Measurements from ENCODE around the gene INHA.

The INHA gene

DNA sequence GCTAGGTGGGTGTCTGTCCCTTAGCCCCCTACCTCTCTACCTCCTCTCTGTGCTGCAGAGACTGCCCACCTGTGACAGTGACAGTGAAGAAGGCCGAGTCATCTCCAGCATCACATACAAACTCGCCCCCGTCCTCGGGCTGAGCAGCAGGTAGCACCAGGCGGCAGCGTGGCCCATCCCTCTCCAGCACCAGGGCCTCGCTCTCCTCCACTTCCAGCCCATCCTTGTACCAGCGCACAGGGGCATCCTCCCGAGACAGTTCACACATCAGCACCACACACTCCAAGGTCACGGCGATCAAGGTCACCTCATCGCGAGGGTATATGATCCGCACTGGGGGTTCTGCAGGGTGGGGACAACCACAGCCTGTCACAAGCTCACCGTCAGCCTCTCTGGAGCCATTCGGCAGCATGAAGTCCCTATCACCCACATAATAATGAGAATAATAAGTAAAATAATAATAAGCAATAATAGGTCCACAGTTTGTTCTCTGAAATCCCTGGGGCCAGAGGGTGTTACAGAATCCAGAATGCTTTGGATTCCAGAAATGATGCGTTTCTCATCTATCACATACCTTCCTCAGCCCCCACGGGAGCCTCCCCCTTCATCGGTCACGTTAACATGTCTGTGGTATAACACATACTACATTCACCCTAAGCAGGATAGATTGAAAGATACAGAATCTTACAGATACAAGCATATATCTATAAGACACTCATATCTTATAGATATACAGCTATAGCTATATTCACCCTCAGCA is 12.8 kb upstream of the INHA start:
- H3K4me3 Mint-ChIP-seq, result no peak overlapping the region
- DNase-seq (ENCODE audit: low spot score), result no peak
- no peaks in the 10 kb centered on the region for H3K27me3 Mint-ChIP-seq (ENCODE audit: low read depth)

DNA sequence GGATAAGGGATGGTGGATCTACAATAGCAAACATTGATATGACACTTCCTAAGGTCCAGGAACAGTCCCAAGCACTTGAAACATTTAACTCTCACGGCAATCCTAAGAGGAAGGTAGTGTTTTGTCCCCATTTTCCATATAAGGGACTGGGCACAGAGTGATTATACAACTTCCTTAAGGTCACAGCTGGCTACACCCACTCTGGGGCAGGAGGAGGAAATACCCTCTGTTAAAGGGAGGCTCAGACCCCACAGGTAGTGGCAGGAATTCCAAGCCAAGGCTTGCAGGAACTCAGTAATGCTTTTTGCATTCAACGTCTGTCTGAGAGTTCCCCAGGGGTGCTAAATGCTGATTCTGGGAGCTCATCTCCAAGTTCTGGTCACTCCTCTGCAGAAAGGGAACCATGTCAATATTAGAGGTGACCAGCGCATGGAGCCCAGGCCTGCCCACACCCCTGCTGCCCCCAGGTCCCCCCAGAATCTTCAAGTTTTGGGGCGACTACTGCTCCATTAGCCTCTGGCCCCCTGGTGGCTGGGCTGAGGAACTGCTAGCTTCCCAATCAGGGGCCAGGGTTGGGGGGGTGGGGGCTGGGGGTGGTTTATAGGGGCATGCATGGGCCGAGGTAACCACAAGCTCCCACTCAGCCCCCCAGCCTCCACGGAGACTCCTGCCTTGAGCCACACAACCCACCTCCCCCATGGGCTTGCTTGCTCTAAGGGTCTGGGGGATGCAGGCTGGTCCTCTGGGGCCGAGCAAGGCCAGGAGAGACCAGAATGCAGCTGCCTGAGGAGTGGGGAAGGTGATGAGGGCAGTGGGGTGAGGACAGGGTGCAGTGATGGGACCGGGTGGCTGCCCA is 11.8 kb upstream of the INHA start:
- H3K27ac Mint-ChIP-seq, result no peak overlapping the region
- H3K27me3 Mint-ChIP-seq (ENCODE audit: low read depth), result no peaks in the 10 kb centered on the region
- no peaks in the 10 kb centered on the region for H3K9me3 Mint-ChIP-seq
- H3K36me3 Mint-ChIP-seq (ENCODE audit: low read depth), result no peaks in the 10 kb centered on the region
- no peak for DNase-seq (ENCODE audit: low spot score)
- H3K4me3 Mint-ChIP-seq, result no peak overlapping the region
- no peaks in the 10 kb centered on the region for H3K4me1 Mint-ChIP-seq (ENCODE audit: low read depth)

More for the DNA sequence above, 12.8 kb upstream of the INHA start:
- Mint-ChIP-seq H3K4me1 (ENCODE audit: low read depth) (no peaks in the 10 kb centered on the region), H3K27ac (no peak overlapping the region), H3K36me3 (ENCODE audit: low read depth) (no peaks in the 10 kb centered on the region), H3K9me3 (no peaks in the 10 kb centered on the region)

DNA sequence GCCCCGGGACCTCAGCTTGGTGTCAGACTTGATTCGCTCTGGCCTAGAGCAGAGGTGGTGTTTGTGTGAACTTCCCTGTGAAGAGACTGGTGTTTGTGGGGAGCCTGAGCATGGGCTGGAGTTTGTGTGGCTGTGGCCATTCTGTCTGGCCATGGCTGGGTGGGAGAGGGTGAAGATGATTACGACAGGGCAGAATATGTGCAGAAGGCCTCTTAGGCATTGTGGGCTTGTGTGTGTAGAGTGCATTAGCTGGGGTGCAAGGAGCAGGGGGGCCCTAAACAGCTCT is 11.3 kb upstream of the INHA start:
- Mint-ChIP-seq H3K9me3 (no peaks in the 10 kb centered on the region), H3K27ac (no peak overlapping the region), H3K36me3 (ENCODE audit: low read depth) (no peaks in the 10 kb centered on the region), H3K4me3 (no peak overlapping the region), H3K4me1 (ENCODE audit: low read depth) (no peaks in the 10 kb centered on the region), H3K27me3 (ENCODE audit: low read depth) (no peaks in the 10 kb centered on the region)
- no peak for DNase-seq (ENCODE audit: low spot score)

DNA sequence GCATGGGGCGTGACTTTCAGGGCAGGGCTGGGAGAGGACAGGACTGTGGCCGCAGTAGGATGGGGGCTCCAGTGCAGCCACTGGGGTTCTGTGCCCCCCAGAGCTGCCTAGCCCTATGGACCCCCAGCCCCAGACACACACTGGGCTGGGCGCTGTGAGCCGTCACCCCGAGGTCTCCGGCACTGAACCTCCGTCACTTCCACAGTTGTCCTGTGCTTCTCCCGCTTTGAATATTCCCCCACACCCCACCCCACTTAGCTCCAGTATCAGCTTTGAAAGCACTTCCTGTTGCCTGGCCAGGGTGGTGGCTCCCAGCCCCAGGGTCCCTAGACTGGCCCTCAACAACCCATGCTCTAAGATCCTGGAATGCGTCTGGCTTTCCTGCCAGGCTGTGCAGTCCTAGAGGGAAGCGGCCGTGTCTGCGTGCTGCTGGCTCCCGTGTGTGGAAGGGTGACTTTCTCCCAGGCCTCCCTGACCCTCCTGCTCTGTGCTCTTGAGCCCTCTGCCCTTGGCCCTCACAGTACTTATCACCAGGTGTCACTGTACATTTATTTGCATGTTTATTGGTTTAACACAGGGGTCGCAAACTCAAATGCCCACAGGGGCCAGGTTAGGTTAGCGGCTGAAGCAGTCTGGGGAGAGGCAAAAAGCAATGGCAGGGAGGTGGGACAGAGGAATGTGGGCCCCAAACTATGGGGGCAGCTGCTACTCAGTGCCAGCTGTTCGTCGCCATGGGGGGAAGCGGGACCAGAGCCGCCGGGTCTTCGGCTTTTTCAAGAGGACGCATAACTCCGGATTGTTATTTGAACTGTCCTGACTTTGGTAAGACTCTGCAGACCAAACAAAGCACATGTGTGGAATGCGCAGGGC is 10.7 kb upstream of the INHA start:
- no peak for DNase-seq (ENCODE audit: low spot score)
- no peaks in the 10 kb centered on the region for H3K4me1 Mint-ChIP-seq (ENCODE audit: low read depth)
- H3K27ac Mint-ChIP-seq, result no peak overlapping the region
- H3K27me3 Mint-ChIP-seq (ENCODE audit: low read depth), result no peaks in the 10 kb centered on the region
- no peaks in the 10 kb centered on the region for H3K9me3 Mint-ChIP-seq
- no peaks in the 10 kb centered on the region for H3K36me3 Mint-ChIP-seq (ENCODE audit: low read depth)
- H3K4me3 Mint-ChIP-seq, result no peak overlapping the region

DNA sequence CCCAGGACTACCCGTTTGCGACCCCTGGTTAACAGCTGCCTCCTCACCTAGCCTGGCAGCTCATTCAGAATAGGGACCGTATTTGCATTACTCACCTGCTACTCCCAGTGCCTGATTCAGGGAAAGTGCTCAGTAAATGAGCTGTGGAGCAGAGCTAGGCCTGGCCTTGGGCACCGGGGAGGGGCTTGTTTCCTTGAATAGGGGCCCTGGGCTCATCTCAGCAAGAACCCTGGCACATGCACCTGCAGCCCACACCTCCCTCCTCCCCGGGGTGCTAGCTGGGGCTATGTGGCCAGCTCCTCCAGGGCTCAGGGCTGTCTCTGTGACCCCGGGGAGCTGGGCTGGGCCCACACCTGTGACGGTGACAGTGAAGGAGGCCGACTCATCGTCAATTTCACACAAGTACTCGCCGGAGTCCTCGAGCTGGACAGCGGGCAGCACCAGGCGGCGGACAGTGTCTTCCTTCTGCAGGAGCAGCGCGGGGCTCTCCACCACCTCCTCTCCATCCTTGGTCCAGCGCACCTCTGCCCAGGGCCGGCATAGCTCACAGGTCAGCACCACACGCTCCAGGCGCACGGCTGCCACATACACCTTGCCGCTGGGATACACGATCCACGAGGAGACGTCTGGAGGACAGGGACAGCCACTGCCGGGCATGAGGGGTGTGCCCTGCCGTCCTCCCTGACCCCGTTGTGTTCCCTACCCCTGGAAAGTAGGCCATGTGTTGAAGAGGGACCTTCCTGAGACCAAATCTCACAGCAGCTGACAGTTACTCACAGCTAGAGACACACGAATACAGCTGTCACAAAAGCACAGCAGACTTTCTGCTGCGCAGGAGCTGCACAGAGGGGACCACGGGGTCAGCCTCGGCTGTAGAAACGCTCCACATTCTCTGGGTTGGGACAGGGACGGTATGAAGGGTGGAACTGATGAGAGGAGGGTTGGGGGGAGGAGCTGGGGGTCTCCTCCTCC is 9.8 kb upstream of the INHA start:
- Mint-ChIP-seq H3K27me3 (ENCODE audit: low read depth) (no peaks in the 10 kb centered on the region), H3K4me1 (ENCODE audit: low read depth) (no peaks in the 10 kb centered on the region)

DNA sequence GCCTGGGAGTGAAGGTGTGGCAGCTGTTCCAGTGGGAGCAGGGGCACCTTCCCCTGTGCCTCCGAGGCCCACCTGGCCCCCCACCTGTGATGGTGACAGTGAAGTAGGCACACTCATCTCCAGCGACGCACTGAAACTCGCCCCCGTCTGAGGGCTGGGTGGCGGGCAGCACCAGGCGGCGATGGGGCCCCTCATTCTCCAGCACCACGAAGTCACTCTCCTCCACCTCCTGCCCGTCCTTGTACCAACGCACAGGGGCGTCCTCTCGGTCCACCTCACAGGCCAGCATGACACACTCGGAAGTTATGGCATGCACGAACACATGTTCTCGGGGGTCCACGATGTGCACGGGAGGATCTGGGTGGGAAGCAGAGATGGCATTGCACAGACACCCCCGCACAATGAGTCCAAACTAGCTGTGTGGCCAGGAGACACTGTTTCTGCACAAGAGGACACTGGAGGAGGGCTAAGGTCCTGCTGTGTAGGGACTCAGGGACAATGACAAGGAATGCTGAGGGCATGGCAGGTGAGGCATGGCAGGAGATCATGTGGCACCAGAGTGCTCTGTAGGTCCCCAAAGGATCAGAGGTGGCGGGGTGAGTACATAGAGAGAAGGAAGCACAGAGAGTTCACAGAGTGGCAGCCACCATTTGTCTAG is 8.7 kb upstream of the INHA start:
- Mint-ChIP-seq H3K27me3 (ENCODE audit: low read depth) (no peaks in the 10 kb centered on the region), H3K27ac (no peak overlapping the region), H3K36me3 (ENCODE audit: low read depth) (no peaks in the 10 kb centered on the region), H3K4me1 (ENCODE audit: low read depth) (no peaks in the 10 kb centered on the region), H3K9me3 (no peaks in the 10 kb centered on the region), H3K4me3 (no peak overlapping the region)
- no peak for DNase-seq (ENCODE audit: low spot score)

More for the DNA sequence above, 9.8 kb upstream of the INHA start:
- Mint-ChIP-seq H3K27ac (no peak overlapping the region), H3K36me3 (ENCODE audit: low read depth) (no peaks in the 10 kb centered on the region), H3K9me3 (no peaks in the 10 kb centered on the region), H3K4me3 (no peak overlapping the region)
- no peak for DNase-seq (ENCODE audit: low spot score)

DNA sequence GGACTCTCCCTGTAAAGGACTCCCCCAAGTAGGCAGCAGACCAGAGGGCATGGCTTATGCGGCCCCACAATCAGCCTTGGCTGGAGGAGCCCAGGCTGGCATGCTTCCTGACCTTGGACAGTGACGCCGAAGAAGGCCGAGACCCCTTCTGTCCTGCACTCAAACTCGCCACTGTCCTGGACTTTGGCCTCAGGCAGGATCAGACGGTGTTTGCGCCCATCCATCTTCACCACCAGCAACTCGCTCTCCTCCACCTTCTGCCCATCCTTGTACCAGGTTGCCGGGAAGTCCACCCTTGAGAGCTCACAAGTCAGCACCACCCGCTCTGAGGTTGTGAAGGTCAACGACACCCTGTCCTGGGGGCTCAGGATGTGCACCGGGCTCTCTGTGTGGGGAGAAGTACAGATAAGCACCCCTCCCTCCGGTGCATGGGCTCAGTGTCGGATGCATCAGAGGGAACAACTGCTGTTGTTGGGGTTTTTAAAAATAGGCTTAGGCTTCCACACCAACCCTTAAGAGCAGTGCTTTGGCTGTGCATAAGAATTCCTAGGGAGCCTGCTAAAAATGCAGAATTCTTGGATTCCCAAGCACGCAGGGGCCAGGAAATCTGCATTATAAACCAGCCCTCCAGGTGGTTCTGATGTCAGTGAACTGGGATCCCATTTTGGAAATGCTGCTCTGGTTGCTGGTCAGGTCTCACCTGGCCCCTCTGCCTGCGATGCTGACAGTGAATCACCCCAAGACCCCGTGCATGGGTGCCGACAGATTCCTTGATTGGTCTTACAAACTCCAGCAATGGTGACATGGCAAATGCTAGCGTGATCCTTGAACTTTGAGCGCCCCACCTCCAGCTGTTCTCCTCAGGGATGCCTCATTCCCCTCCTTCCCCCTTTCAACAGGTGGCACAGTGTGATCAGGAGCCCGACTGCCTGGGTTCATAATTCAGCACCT is 6.7 kb upstream of the INHA start:
- H3K27ac Mint-ChIP-seq, result no peak overlapping the region

DNA sequence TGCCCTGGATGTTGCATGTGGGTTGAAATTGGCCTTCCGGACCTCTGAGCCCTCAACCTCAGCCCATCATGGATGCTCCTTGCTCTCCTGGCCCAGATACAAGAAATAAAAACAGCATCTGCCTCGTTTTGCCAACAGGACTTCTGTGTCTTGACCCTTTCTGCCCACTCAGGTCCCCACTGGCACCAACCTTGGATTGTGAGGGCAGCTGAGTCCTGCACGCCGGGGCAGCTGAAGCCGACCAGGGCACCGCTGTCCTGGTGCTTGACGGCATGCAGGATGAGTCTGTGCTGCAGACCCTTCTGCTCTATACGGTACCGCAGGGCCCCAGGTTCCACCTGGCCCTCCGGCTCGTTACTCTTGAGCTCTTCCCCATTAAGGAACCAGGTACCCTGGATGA is 5.5 kb upstream of the INHA start:
- Mint-ChIP-seq H3K9me3 (no peaks in the 10 kb centered on the region), H3K36me3 (ENCODE audit: low read depth) (no peaks in the 10 kb centered on the region), H3K27ac (no peak overlapping the region), H3K4me1 (ENCODE audit: low read depth) (no peaks in the 10 kb centered on the region), H3K4me3 (no peak overlapping the region), H3K27me3 (ENCODE audit: low read depth) (peaks cover 18% of the 10 kb centered on the region)
- no peak for DNase-seq (ENCODE audit: low spot score)

More for the DNA sequence above, 6.7 kb upstream of the INHA start:
- peaks cover 15% of the 10 kb centered on the region for H3K27me3 Mint-ChIP-seq (ENCODE audit: low read depth)
- no peaks in the 10 kb centered on the region for H3K4me1 Mint-ChIP-seq (ENCODE audit: low read depth)
- no peak overlapping the region for H3K4me3 Mint-ChIP-seq
- H3K36me3 Mint-ChIP-seq (ENCODE audit: low read depth), result no peaks in the 10 kb centered on the region
- no peak for DNase-seq (ENCODE audit: low spot score)
- H3K9me3 Mint-ChIP-seq, result no peaks in the 10 kb centered on the region

DNA sequence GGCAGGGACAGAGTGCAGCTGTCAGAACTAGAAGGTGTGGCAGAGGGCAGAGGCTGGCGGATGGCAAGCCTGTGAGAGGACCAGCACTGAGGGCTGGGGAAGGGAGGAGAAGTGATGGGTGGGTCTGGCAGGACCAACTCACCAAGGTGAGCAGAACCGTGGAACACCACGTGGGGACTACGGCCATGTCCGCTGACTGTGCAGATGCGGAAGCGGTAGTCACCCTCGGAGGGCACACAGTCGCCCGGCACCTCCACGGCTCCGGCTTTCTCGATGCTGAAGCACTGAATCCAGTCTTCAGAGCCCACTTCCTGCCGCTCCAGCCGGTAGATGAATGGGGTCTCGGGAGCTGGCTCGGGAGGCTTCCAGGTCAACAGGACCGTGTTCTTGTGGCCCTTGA is 5.0 kb upstream of the INHA start:
- Mint-ChIP-seq H3K9me3 (no peaks in the 10 kb centered on the region), H3K27me3 (ENCODE audit: low read depth) (peaks cover 23% of the 10 kb centered on the region)

DNA sequence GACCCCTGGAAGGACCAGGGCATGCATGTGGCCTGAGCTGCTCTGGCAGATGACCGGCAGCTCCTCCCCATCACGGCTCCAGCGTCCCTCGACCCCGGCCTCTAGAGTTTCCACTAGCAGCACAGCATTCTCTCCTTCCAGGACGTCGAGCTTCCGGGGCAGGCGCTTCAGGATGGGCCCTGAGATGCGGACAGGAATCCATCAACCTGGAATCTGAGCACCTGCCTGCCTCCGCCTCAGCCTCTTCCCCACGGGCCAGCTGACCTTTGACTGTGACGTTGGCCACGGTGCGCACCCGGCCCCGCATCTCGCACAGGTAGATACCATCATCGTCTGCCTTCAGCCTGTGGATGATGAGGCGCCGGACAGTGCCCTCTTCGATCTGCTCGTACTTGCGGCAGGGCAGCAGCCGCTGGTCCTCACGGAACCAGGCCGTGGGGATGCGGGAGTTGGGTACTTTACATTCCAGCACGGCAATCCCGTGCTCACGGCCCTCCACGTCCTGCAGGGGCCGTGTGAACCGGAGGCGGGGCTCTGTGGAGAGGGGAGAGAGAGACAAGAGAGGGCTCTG is 4.2 kb upstream of the INHA start:
- Mint-ChIP-seq H3K36me3 (ENCODE audit: low read depth) (no peaks in the 10 kb centered on the region), H3K4me3 (no peak overlapping the region), H3K4me1 (ENCODE audit: low read depth) (no peaks in the 10 kb centered on the region), H3K27ac (no peak overlapping the region), H3K9me3 (no peaks in the 10 kb centered on the region), H3K27me3 (ENCODE audit: low read depth) (peaks cover 27% of the 10 kb centered on the region)
- no peak for DNase-seq (ENCODE audit: low spot score)

More for the DNA sequence above, 5.0 kb upstream of the INHA start:
- no peak for DNase-seq (ENCODE audit: low spot score)
- no peak overlapping the region for H3K4me3 Mint-ChIP-seq
- no peaks in the 10 kb centered on the region for H3K36me3 Mint-ChIP-seq (ENCODE audit: low read depth)
- no peak overlapping the region for H3K27ac Mint-ChIP-seq
- H3K4me1 Mint-ChIP-seq (ENCODE audit: low read depth), result no peaks in the 10 kb centered on the region

DNA sequence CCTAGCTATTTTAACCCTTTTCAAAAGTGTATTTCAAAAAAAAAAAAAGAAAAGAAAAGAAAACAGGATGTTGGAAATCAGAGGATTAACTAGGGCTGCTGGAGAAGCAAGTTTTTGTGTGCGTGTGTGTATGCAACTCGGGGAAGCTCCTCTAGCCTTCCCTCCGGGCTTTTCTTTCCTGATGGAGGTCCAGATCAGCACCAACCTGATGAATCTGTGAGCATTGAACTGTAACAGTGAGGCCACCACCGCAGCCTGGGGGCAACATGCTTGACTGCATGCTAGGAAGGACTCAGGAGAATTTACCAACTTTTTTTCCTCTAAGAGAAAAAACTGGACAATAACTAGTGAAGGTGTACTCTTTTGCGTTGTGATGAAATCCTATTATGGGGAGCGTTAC is 3.1 kb upstream of the INHA start:
- Mint-ChIP-seq H3K9me3 (no peaks in the 10 kb centered on the region), H3K4me1 (ENCODE audit: low read depth) (no peaks in the 10 kb centered on the region), H3K36me3 (ENCODE audit: low read depth) (no peaks in the 10 kb centered on the region), H3K27me3 (ENCODE audit: low read depth) (peaks cover 38% of the 10 kb centered on the region), H3K27ac (no peak overlapping the region), H3K4me3 (no peak overlapping the region)
- DNase-seq (ENCODE audit: low spot score), result no peak

DNA sequence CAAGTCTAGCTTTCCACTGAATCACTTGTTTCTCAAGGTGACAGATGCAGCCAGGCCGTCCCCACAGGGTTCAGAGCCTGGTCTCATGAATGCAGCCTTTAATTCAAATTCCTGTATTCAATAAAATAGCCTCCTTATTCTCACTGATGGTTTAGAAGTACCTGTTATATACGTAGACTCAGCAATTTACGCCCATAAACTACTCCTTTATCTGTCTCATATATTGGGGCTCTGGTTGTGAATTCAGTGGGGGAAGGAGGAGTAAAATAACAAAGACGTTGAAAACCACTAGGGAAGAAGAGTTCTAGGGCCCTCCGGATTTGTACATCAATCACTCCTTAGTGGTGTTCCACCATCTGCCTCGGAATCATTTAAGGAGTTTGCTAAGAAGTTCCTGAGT is 2.5 kb upstream of the INHA start:
- Mint-ChIP-seq H3K27ac (no peak overlapping the region), H3K4me1 (ENCODE audit: low read depth) (no peaks in the 10 kb centered on the region), H3K36me3 (ENCODE audit: low read depth) (no peaks in the 10 kb centered on the region), H3K9me3 (no peaks in the 10 kb centered on the region), H3K27me3 (ENCODE audit: low read depth) (peaks cover 38% of the 10 kb centered on the region), H3K4me3 (no peak overlapping the region)
- DNase-seq (ENCODE audit: low spot score), result no peak

Measured in T-helper 2 cell treated with Interferon-gamma antibody and Interleukin-4, amounts not matched to agents 5 μg/mL and 100 μg/mL, for 36 hours (primary cell).